Fibroblast of gingiva (primary cell): ENCODE data around the gene CACNA2D4.

ENCODE experiments used
- DNase-seq: peaks from one replicate; pipeline ENCODE4 v3.0.0-alpha.2; 2011; ENCODE audit warnings: low read depth

CACNA2D4 gene

DNA sequence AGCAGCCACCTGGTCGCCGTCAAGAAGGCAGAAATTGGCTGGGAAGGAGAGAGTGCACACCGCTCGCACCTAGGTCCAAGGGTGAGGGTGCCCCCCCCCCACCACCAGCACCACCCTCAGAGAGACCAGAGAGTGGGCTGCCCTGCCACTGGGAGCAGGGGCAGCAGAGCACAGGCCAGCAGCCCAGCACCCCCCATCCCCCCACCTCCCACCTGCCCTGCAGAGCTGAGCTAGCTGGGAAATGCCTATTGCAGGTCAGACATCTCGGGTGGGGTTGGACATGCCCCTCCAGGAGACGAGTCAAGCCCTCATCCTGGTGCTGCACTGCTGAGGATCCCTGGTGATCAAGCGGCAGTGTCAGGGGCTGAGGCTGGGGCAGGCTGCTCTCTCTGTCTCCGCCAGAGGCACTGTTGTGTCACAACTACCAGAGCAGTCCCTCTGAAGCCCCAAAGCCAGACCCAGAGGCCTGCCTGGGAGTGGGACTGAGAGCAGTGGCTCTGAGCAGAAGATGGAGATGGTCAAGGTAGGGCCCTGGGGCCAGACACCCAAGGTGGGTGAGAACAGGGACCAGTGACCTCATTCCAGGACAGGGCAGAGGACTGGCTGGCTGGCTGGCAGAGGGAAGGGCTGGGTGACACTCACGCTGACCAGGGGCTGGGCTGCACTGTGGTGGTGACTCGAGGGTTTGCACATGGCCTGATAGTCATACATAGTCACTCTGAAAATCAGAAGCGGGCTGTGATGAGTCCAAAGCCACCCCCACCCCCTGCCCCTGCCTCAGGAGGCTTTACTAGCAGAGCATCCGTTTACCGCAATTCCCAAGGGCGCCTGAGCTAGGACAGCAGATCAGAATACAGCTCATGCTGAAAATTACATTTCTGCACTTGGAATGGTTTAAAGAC is 117.8 kb downstream of the CACNA2D4 start:
- no peak for DNase-seq

DNA sequence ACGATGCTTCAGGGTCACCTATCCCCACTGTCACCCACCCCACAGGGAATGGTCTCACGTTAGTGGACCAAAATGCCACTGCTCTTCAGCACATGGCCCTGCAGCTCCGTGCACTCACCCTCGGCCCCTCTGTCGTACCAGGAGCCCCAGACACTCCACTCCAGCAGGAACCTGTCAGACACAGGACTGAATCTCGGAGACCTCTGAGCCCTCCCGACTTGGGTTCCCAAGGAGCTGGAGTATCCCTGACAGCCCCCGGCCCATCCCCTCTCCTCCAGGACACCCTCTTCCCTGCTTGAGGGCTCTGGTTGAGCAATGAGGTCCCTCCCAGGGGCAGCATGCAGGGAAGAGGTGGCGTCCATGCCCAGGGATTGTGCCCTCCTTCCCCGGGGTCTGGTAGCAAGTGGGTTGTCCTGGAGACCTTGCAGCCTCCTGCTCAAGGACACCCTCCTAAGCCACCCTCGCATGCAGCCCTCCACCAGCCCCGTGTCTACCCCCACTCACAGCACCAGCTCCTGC is 118.5 kb downstream of the CACNA2D4 start:
- DNase-seq, result no peak

DNA sequence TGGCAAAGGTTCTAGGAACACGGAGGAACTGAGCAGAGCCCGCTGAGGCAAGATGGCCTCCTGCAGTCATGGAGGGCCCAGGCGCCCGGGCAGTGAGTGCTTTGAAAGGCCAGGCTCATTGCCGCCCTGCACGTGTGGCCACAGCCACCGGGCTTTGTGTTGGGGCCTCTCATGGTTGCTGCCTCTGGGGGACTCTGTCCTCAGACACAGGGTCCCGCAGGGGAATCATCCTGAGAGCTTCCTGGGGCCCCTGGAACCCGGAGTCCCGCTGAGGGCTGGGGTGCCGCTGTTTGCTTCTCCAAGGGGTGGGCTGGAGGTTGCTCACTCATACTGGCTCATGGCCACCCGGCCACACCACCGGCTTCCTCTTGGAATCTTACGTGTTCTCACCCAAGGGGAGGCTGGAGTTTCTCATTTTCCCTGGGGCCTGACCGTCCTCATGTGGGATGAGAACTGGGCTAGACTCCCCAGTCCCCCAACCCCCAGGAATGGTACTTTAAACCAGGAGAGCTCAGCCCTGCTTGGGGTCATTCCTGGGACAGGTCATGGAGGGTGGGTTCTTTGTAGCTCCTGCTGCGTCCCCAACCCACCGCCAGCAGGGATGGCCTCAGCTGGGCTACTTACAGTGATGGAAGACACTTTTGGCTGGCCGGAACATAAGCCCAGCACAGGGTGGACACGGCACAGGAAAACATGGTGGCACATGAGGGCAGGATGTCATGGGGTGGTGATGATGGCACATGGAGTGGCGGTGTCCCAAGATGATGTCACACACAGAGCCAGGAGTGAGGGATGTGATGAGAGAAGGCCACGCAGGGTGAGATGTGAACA is 119.2 kb downstream of the CACNA2D4 start:
- DNase-seq, result no peak

DNA sequence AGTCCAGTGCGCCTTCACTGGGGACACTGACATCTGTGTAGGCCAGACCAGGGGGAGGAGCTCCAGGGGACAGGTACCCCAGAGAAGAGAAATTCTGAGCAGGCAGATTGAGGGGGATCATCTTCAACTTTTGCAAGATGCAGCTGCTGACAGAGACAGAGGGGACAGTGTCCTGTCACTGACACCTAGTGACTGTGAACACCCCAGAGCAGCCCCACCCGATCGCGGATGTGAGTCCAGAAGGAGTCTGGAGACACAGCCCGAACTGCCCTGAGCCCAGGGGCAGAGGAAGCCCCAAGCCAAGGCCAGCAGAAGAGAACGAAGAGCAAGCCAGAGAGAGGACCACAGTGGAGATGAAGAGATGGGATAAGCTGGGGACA is 119.8 kb downstream of the CACNA2D4 start:
- DNase-seq, result no peak

DNA sequence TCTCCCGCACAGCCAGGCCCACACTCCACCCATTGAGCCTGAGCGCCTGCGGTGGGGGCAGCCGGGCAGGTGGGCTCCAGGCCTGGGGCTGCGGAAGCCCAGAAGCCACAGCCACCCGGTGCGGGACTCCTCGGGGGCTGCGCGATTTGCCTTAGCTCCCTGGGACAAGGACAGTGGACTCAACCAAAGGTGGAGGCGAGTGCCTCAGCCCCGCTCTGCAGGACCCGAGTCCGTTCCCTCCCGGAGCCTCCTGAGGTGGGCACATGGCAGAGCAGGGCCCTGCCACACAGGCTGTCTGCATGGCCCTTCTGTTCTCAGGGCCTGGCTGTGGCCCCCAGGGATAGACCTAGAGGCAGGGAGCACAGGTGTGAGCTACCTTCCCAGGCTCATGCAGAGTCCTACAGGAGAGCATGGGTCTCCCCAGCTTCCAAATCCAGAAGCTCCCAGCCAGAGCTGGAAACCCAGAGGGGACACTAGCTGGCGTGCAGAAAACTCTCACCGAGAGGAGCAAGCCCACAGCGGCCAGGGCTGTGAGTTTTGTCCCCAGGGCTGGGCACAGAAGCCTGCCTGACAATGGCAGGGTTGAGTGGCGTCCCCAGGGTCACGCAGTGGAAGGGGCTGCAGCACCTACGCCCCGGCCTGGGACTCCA is 120.3 kb downstream of the CACNA2D4 start:
- DNase-seq, result no peak

DNA sequence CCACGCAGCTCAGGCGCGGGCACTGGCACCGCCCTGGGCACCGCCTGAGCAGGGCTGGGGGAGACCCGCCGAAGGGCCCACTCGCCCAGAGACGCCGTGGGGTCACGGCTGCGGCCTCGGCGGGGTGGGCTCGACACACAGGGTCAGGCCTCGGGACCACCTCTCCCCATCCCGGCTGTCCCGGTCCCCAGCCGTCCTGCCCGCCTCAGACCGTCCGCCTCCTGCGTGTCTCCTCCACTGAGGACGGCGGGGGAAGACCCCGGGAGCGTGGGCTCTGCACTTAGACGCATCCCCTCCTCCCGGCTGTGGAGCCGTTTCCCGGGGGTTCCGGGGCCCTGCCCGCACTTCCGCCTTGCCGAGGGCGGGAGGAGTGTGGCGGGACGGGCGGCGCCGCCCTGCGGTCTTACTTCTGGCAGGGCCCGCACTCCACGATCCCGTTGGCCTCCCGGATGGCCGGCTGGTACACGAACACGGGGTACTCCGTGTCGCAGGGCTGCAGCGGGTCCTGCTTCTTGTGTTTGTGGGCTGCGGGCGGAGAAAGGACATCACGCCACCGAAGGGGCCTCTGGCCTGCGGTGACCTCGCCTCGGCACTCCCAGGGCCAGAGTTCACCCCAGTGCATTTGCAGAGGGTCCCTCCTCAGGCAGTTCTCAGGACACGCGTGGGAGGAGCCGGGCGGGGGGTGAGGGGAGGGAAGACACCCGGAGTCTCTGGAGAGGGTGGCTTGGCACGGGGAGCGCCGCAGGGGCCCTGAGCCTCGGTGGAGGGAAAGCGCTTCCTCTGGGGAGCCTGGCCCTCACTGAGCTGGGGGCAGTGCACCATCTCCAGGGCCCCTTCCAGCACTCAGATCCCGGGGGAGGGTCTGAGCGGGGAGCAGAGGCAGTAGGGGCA is 121.2 kb downstream of the CACNA2D4 start:
- no peak for DNase-seq

DNA sequence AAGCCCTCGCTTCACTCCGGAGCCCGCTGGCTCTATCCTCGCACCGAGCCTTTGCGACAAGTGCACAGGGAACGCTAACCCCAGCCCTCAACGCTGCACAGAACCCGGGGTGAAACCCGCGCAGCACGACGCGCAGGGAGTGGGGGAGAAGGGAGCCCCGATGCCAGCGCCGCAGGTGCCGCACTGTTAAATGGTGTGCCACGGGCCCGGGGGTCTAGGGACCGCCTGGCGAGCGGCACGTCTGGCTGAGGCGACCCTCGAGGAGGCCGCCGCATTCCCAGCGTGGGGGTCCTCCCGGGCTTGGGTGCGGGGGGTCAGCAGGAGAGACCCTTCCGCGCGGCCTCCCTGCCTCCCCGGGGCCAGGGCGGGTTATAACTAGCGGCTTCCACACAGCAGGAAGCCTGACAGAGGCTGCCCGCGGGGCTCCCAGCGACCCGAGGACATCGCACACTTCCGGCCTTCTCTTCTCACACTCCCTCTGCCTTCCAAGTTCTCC is 121.9 kb downstream of the CACNA2D4 start:
- DNase-seq, result no peak

DNA sequence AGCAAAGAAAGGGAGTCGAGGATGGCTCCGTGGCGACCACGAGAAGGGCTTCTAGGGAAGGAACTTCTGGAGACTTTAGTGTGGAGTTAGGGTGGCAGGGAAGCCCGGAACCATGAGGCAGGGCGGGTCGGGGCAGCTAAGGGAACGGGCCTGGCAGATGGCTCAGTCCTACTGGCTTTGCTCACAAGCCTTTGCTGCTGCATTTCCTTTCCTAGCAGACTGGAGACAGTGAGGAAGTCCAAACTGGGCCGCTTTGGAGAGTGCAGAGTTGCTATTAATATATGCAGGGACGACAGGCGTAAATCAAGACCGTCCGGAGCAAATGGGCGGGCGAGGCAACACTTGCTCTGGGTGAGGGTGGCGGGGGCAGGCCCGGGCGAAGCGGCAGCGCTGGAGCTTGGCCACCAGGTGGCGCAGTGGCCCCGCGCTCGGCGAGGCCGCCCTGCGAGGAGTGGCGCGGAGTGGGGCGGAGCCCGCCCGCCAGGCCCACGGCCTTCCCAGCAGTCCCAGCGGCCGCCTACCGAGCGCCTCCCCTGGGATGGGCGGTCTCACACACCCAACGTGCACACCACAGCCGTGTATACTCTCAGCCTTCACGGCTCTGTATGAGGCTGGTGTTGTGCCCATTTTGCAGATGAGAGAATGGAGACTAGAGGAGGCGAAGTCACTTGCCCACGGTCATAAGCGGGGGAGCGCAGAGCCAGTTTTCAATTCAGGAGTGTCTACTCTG is 122.5 kb downstream of the CACNA2D4 start:
- peak; percentile 85 for DNase-seq

DNA sequence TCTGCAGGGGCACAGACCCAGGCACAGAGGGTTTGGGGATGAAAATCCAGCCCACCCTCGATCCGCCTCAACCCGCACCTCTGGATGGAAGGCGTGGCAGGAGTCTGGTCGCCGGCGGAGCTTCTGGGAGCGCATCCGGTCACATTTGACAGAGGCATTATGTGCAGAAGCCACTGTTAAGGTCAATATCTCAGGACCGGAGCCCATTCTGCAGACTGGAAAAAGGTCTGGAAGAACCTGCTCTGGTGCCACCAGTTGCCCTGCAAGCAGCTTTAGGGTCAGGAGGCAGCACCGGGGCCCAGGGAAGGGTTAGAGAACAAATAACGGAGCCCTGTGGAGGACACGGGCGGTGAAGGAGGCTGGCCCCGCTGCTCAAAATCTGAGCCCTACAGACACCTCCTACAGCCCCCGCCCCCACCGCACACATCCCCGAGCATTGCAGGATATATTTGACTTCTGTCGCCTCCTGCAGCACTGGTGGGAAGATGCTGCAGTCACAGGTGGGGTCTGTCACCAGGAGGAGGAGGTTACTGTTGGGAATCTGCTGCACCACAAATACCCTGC is 123.1 kb downstream of the CACNA2D4 start:
- no peak for DNase-seq

DNA sequence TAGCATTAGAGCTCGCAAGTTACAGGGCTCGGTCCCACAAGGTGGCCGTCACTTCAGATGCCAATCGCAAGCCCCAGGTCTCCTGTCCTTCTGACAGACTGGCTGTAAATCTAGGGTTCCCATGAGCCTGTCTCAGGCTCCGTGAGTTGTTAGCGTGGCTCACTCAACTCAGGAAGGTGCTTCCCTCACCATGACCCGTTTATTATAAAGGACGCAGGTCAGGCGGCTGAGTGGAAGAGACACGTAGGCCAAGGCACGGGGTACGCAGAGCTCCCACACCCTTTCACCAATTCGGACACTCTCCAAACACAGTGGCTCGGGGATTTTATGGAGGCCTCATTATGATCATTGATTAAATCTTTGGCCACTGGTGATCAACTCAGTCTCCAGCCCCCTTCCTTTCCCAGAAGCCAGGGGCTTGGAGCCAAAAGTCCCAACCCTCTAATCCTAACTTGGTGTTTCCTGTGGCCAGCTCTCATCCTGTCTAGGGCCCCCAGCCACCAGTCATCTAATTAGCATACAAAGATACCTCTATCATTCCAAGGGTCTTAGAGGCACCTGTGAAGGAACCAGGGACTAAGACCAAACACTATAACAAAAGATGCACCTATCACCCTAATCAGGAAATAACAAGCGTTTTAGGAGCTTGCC is 123.9 kb downstream of the CACNA2D4 start:
- no peak for DNase-seq

DNA sequence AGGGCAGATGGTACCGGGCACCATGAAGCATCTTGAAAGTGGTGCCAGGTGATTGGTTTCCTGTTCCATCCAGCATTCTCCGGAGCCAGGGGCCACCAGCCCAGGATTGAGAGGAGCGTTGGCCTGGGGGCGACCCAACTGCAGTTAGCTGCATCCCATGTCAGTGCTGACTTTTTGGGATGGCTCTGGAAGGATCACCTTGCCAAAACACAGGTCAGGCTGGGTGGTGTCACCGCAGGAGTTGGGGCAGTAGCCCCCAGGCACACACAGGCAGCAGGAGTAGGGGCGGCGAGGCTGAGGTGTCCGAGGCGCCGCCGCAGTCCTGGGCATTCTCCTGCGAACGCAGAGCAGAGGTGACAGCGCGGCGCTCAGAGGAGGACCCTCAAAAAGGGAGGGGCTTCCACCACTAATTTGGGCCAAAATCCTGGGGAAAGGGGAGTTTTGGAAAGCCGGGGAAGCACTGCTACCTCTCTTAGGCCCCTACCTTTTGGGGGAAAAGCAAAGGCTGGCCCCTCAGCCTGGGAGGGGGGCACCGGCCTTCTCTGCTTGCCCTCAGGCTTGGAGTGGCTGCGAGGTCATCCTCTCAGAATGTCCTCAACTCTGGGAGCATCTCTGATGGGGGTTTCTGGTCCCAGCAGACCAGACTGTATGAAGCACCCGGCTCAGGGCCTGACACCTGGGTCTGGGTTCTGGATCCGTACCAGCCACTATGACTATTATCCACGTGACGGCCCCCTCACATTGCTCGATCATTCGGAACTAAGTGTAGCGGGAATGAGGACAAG is 124.8 kb downstream of the CACNA2D4 start:
- DNase-seq, result no peak

DNA sequence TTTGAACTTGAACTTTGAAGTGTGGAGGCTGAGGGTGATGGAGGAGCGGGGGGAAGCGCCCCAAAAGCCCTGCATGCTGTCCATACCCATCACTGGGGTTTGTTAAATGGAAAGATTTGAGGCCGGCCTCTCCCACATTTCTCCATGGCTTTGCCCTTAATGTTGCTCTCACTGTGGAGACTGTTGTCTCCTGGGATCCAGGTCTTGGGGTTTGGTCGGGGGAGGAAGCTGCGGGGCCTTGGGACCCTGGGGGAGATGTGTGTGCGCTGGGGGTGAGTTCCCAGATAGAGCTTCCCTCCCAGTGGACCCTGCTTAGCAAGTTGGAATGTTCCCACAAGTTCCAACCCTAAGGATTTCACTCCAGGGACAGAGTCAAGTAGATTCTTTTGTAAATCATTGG is 126.0 kb downstream of the CACNA2D4 start:
- DNase-seq, result no peak

DNA sequence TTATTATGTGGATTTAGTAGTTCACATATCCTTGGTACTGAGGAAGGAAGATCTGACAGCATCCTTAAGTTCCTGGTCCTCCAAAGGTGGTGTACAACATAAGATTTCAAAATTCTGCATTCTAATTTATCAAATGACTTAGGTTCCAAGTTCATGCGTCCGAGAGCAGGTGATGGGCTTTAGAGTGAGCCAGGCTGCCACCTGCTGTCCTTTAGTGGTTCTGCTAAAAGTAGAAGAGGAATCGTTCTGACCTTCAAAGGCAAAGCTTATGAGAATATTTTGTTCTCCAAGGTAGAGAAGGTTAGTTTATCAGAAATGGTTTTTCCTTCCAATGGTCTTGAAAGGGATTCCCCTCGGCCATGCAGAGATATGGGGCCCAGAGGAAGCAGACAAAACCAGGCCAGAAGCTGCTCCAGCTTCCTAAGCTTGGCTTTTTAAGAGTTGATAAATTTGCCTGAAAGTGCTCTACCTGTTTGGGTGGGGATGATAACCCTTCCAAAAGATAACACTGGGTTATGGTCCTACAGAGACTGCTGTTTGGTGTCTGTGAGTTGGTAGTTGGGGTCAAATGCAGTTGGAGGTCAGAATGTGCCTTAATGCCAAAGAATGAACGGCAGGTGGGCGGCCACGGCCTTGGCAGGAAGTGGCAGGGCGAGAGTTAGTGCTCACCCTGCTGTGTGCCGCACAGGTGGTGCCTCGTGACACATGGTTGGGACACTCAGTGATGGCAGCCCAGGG is 127.2 kb downstream of the CACNA2D4 start:
- DNase-seq, result peak; percentile 51

DNA sequence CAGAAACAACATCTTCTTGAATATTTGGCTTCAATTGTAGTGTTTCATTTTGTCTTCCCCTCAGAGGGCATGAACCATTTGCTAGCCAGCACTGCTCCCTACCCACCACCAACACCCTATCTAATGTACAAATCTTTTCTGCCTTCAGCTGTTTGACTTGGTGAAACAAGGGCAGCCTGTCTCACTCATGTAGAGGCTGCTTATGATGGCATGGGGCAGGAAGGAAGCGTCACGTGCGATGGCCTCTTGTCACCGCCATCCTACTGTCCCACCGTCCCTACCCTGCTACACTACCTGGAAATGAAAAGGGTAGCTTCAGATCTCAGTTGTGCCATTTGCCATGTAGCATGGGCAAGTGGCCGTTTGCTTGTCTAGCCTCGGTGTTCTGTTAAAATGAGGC is 128.0 kb downstream of the CACNA2D4 start:
- no peak for DNase-seq

DNA sequence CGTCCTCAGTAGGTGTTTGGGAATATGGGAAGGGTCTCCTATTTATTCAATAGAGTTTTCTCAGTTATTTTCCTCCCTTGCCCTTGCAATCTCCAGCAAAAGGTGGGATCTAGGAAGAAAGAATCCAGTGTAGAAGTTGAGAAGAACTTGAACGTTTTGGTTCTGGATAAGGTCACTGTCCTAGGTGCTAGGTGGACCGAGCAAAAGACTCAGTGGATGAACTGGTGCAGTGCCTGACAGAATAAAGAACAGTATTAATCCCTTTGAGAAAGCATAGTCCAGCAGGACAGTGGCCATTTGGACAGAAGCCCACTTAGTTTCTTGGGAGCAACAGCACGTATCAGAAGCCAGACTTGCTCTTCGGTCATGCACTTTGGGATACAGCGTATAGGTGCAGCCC is 130.7 kb downstream of the CACNA2D4 start:
- DNase-seq, result no peak

DNA sequence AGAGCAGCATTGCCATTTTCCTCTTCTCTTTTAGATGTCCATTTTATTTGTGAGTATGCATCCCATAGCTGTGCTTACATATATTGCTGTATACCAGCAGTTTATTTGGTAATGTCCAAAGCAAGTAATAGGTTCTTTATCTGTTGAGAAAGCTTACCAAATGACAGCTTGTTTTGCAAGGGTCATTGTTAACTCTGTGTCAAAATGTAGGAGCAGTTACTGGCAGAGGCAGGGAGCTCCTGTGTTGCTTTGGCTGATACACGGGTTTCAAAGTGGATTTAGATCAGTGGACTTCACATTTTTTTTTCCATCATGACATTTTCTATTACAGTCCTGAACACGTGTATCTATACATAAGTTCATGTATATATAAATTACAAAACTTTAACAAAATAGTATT is 136.2 kb downstream of the CACNA2D4 start:
- DNase-seq, result no peak

DNA sequence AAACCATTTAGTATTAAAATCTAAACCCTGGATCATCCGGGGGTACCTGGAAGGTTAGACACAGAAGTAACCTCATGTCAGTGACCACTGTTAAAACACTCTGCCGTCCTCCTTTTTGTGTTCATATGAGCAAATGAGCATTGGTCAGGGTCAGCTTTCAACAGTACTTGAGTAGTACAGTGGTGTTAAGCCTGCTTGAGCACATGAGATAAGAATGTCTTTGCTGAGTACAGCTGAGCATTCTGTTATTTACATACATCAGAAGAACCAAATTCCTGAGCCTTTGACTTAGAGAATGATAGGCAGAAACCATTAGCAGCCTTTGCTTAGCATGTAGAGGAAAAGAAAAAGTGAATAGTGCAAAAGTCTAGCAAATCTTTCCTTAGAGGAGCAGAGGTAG is 136.7 kb downstream of the CACNA2D4 start:
- DNase-seq, result no peak

DNA sequence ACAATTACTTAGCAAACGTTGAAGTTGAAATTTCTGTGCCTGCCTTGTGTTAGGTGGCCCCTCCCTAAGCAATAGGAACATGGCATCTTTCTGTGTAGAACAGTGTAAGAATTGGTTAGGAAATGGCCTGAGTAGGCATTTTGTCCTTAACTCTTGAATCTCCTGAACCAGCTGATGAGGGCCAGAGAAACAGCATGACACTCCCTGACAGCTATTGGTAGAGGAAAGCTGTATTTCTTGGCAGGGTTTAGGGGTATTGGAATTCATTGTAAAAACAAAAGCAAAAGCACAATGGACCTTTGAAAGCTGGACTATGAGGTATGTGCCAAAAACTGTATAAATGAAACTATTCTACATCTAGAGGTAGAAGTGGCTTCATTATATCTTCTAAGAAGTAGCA is 138.7 kb downstream of the CACNA2D4 start:
- peak; percentile 66 for DNase-seq
